Retinal pigment epithelial cell (primary cell): Measurements from ENCODE around the gene MTIF2.
"Not testable (repeated sequence)": the region's sequence is repeated elsewhere in the genome, so short reads cannot be mapped to it uniquely, and the experiment has no call there.

Source experiments
- DNase-seq: peaks from one replicate; pipeline ENCODE4 v3.0.0-alpha.2; 2010; ENCODE audit warnings: low read depth
- H3K4me3 ChIP-seq: 2 replicates; pipeline ENCODE4 v1.5.1; 2011; ENCODE audit warnings: mild to moderate bottlenecking, low read length, control low read depth, moderate library complexity
- TF ChIP-seq, protein P1 (sequence below): conservative IDR thresholded peaks from 2 replicates; pipeline ENCODE4 v1.5.1; 2011; ENCODE audit warnings: low read depth, low read length, control low read depth, inconsistent platforms

Gene MTIF2

DNA sequence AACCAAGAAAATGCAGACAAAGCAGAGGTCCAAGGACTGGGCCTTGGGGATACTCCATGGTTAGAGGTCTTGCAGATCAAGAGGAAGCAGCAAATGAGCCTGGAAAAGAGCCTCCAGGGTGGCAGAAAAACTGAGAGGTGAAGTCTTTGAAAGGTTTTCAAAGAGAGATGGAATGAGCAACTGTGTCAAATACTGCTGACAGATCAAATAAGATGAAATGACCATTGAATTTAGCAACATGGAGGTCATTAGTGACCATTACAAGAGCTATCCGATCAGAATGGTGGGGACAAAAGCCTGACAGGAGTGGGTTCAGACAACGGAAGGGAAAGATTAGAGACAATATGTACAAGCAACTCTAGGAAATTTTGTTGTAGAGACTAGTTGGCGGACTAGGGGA is 38.5 kb downstream of the MTIF2 start:
- TF ChIP-seq, protein P1, sequence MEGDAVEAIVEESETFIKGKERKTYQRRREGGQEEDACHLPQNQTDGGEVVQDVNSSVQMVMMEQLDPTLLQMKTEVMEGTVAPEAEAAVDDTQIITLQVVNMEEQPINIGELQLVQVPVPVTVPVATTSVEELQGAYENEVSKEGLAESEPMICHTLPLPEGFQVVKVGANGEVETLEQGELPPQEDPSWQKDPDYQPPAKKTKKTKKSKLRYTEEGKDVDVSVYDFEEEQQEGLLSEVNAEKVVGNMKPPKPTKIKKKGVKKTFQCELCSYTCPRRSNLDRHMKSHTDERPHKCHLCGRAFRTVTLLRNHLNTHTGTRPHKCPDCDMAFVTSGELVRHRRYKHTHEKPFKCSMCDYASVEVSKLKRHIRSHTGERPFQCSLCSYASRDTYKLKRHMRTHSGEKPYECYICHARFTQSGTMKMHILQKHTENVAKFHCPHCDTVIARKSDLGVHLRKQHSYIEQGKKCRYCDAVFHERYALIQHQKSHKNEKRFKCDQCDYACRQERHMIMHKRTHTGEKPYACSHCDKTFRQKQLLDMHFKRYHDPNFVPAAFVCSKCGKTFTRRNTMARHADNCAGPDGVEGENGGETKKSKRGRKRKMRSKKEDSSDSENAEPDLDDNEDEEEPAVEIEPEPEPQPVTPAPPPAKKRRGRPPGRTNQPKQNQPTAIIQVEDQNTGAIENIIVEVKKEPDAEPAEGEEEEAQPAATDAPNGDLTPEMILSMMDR = no peak
- no peak overlapping the region for H3K4me3 ChIP-seq
- DNase-seq = no peak

DNA sequence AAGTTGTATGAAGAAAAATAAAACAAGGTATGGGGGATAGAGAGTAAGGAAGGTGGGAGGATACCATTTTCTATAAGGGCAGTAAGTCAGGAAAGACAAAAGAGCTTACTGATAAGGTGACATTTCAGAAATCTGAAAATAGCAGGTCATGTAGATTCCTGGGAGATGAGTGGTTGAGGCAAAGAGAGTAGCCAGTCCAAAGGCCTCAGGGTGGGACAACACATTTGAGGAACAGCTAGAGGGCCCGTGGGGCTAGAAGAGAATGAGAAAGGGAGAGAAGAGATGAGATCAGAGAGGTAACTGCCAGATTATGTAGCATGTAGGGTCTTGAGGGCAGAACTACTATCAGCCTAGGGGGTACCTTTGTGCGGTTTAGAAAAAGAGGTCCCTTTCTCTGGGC is 39.8 kb downstream of the MTIF2 start:
- TF ChIP-seq, protein P1 = no peak
- no peak for DNase-seq
- no peak overlapping the region for H3K4me3 ChIP-seq

DNA sequence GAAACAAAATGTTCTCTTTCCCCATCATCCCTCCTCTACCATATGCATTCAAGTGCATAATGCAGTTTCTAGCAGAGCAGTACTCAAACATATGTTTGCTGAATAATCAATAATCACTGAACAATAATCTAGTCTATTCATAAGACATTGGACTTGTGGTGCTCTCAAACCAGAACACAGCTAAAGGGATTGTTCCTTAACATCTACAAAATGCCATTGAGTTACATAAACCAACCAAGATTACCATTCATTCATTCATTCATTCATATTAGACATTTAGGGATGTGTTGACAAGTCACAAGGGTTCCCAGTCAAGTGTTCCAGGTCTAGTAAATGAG is 40.8 kb downstream of the MTIF2 start:
- DNase-seq = no peak
- TF ChIP-seq, protein P1 = no peak
- no peak overlapping the region for H3K4me3 ChIP-seq

DNA sequence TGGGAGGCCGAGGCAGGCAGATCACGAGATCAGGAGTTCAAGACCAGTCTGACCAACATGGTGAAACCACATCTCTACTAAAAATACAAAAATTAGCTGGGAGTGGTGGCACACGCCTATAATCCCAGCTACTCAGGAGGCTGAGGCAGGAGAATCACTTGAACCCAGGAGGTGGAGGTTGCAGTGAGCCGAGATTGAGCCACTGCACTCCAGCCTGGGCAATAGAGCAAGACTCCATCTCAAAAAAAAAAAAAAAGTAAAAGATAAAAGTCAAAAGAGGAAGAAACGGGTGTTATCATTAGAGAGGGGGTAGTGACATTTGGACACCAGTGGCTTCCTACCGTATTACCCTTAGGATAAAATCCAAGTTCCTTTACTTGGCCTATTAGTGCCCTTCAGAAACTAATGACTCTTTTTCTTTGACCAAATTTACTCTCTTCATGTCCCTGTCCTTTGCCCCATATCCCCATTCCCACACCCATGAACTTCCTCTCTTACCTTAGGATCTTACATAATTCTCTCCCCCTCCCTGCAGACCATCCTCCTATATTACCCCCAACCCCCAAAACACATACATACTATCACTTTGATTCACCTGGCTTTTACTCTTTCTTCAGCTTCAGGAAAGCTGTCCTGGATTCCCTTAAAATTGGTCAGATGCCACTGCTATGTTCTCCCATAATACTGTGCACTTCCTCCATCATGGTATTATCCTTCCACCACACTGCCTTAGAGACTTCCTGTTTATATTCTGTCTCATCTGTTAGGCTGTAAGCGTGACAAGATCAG is 41.4 kb downstream of the MTIF2 start:
- not testable (repeated sequence) for H3K4me3 ChIP-seq, DNase-seq

DNA sequence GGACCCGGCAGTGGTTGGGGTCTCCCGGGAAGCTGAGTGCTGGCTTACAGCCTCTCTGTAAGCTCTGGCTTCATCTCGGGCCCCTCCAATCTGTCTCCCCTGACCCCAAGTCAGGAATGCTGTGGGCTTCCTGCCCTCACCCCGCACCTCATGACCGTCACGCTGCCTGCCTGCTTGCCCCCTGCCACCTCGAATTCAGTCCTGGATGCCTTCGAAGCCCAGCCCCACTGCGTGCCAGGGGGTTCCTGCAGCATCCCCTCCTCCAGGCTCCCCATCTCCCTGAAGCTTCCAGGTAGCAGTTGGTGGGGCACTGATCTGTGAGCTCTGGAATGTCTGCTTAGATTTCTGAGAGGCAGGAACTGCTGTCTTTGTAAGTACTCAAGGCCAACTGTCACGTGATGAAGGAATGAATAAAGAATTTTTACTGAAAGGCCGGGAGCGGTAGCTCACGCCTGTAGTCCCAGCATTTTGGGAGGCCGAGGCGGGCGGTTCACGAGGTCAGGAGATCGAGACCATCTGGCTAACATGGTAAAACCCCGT is 43.5 kb downstream of the MTIF2 start:
- TF ChIP-seq, protein P1 = no peak
- DNase-seq = no peak

DNA sequence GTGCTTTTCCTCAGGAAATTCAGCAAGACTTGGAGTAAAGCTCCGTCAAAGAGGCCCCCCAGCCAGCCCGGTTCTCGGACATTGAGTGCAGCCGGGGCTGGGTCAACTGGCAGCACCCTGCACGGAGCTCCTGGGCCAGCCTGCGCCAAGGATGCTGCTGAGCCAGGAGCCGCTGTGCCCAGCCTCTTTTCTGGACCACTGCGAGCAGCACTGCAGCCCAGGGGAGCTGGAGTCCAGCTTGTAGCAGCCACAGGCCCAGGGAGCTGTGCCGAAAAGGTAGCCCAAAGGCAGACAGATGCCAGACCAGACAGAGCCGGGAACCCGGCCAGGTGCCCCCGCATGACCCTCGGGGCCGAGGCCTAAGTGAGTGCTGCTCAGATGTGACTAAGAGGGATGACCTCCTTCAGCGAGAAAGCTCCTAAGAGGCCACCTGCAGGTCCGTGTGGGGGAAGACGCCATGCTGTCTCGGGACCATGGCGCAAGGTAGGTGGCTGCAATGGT is 44.2 kb downstream of the MTIF2 start:
- DNase-seq = no peak
- TF ChIP-seq, protein P1 = no peak

More for the DNA sequence above, 43.5 kb downstream of the MTIF2 start:
- H3K4me3 ChIP-seq = no peak overlapping the region

DNA sequence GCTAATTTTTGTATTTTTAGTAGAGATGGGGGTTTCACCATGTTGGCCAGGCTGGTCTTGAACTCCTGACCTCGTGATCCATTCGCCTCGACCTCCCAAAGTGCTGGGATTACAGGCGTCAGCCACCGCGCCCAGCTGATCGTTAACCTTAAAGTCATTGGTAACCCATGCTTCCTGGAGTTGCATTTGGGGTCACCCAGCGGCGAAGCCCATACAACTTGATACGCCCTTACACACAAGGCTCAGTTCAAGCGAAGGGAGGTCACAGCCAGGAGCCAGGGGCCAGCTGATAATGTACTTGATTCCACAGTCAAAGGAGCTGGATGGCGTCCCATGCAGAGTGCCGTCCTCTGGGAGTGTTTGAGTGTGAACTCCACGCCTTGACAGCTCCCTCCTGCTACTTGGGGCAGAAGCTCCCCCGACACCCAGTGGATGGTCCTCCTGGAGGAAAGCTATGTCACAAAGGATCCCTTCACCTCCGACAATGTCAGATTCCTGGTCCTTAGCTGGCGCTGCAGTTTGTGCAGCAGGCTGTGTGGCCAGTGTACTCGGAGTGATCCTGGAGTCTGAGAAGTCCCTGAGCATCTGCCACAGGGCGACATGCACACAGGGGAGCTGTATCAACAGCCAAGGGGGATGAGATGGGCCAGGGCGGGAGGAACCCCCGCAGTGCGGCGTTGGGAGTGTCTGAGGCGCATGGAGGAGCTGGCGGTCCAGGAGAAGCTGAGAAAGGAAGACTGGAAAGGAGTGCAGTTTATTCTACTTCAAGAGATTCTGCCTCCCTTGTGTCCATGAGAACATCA is 44.9 kb downstream of the MTIF2 start:
- DNase-seq = no peak
- no peak overlapping the region for H3K4me3 ChIP-seq
- TF ChIP-seq, protein P1 = no peak

More for the DNA sequence above, 44.2 kb downstream of the MTIF2 start:
- H3K4me3 ChIP-seq = no peak overlapping the region
